GM12878 (cell line): ENCODE measurements around the gene PRR3.

Source experiments
- EZH2 ChIP-seq: IDR thresholded peaks from 2 replicates; pipeline ENCODE4 v1.6.1; 2012; ENCODE audit warnings: low read depth, mild to moderate bottlenecking, control low read depth, inconsistent platforms, low read length, borderline replicate concordance; ENCODE audit not compliant: control insufficient read depth
- MXI1 ChIP-seq: fragments of 150-350 bp; IDR thresholded peaks from 2 replicates; pipeline ENCODE4 v1.6.1; 2011; ENCODE audit warnings: low read depth, mild to moderate bottlenecking, inconsistent platforms, low read length, improper control_type of control experiment
- NFYB ChIP-seq: IDR thresholded peaks from 2 replicates; pipeline ENCODE4 v1.6.1; 2011; ENCODE audit warnings: low read depth, mild to moderate bottlenecking, low read length, improper control_type of control experiment, moderate library complexity; ENCODE audit not compliant: insufficient read depth
- POLR2AphosphoS2 ChIP-seq: IDR thresholded peaks from 2 replicates; pipeline ENCODE4 v1.6.1; 2011; ENCODE audit warnings: low read depth, mild to moderate bottlenecking, low read length, improper control_type of control experiment, moderate library complexity
- POLR2AphosphoS5 ChIP-seq: IDR thresholded peaks from 2 replicates; pipeline ENCODE4 v1.6.1; 2011; ENCODE audit warnings: mild to moderate bottlenecking, low read length, inconsistent platforms
- SMC3 ChIP-seq: IDR thresholded peaks from 2 replicates; pipeline ENCODE4 v1.6.1; 2011; ENCODE audit warnings: low read length, improper control_type of control experiment, borderline replicate concordance
- STAT3 ChIP-seq: IDR thresholded peaks from 2 replicates; pipeline ENCODE4 v1.6.1; 2011; ENCODE audit warnings: low read depth, low read length, improper control_type of control experiment
- TCF12 ChIP-seq: IDR thresholded peaks from 2 replicates; pipeline ENCODE4 v1.6.1; 2011; ENCODE audit warnings: low read depth, mild to moderate bottlenecking, low read length
- ZNF274 ChIP-seq: IDR thresholded peaks from one replicate; pipeline ENCODE4 v1.8.0; 2011; ENCODE audit not compliant: insufficient read length, insufficient read depth
- TF ChIP-seq, protein P1 (sequence below): IDR thresholded peaks from 2 replicates; pipeline ENCODE4 v1.6.1; 2011; ENCODE audit warnings: low read depth, mild to moderate bottlenecking, low read length, moderate library complexity, borderline replicate concordance; ENCODE audit errors: extremely low read depth
- TF ChIP-seq, protein P2 (sequence below): IDR thresholded peaks from 2 replicates; pipeline ENCODE4 v1.6.1; 2011; ENCODE audit warnings: borderline replicate concordance, low read depth, mild to moderate bottlenecking, moderate library complexity, mixed read lengths, low read length; ENCODE audit not compliant: insufficient read depth; ENCODE audit errors: extremely low read length
- TF ChIP-seq, protein P3 (sequence below): fragments of 450-650 bp; IDR thresholded peaks from 2 replicates; pipeline ENCODE4 v1.6.1; 2016; ENCODE audit warnings: mild to moderate bottlenecking
- TF ChIP-seq, protein P4 (sequence below), 3 experiments: IDR thresholded peaks in 2 of 3; conservative IDR thresholded peaks in 1 of 3; 2 replicates each; pipeline ENCODE4 v1.5.1; 2011; ENCODE audit warnings: low read depth in 3 of 3, low read length in 3 of 3, mild to moderate bottlenecking in 3 of 3, control low read depth in 2 of 3, moderate library complexity in 2 of 3, inconsistent platforms in 1 of 3, mixed read lengths in 1 of 3; ENCODE audit not compliant: control insufficient read depth in 2 of 3, insufficient read depth in 1 of 3; ENCODE audit errors: extremely low read depth in 1 of 3

DNA sequence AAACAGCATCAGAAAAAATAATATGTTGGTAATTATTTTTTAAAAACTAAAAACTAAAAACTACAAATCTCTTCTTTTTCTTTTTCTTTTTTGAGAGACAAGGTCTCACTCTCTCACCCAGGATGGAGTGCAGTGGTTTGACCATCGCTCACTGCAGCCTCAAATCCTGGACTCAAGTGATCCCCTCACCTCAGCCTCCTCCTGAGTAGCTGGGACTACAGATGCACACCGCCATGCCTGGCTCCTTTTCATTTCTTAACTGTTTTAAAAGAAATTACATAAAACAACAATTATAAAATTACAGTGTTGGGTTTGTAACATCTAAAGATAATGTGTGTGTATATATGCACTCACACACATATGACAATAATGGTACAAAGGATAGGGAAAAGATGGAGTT is 43.6 kb upstream of the PRR3 start:
- TF ChIP-seq, protein P1, sequence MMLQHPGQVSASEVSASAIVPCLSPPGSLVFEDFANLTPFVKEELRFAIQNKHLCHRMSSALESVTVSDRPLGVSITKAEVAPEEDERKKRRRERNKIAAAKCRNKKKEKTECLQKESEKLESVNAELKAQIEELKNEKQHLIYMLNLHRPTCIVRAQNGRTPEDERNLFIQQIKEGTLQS: no peak
- TF ChIP-seq, protein P2, sequence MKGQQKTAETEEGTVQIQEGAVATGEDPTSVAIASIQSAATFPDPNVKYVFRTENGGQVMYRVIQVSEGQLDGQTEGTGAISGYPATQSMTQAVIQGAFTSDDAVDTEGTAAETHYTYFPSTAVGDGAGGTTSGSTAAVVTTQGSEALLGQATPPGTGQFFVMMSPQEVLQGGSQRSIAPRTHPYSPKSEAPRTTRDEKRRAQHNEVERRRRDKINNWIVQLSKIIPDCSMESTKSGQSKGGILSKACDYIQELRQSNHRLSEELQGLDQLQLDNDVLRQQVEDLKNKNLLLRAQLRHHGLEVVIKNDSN: no peak
- TF ChIP-seq TCF12 (no peak), STAT3 (no peak), ZNF274 (no peak), MXI1 (no peak), POLR2AphosphoS2 (no peak), EZH2 (no peak), NFYB (no peak), SMC3 (no peak), POLR2AphosphoS5 (no peak)
- TF ChIP-seq, protein P3, sequence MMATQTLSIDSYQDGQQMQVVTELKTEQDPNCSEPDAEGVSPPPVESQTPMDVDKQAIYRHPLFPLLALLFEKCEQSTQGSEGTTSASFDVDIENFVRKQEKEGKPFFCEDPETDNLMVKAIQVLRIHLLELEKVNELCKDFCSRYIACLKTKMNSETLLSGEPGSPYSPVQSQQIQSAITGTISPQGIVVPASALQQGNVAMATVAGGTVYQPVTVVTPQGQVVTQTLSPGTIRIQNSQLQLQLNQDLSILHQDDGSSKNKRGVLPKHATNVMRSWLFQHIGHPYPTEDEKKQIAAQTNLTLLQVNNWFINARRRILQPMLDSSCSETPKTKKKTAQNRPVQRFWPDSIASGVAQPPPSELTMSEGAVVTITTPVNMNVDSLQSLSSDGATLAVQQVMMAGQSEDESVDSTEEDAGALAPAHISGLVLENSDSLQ: no peak
- TF ChIP-seq, protein P4, sequence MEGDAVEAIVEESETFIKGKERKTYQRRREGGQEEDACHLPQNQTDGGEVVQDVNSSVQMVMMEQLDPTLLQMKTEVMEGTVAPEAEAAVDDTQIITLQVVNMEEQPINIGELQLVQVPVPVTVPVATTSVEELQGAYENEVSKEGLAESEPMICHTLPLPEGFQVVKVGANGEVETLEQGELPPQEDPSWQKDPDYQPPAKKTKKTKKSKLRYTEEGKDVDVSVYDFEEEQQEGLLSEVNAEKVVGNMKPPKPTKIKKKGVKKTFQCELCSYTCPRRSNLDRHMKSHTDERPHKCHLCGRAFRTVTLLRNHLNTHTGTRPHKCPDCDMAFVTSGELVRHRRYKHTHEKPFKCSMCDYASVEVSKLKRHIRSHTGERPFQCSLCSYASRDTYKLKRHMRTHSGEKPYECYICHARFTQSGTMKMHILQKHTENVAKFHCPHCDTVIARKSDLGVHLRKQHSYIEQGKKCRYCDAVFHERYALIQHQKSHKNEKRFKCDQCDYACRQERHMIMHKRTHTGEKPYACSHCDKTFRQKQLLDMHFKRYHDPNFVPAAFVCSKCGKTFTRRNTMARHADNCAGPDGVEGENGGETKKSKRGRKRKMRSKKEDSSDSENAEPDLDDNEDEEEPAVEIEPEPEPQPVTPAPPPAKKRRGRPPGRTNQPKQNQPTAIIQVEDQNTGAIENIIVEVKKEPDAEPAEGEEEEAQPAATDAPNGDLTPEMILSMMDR (IDR thresholded peaks at IDR 0.05 in 2 of 3, conservative IDR thresholded peaks at IDR 0.05 in 1 of 3; ENCODE audit: control insufficient read depth in 2 of 3, extremely low read depth in 1 of 3, insufficient read depth in 1 of 3, low read depth in 3 of 3, low read length in 3 of 3): no peak
